Measurements from ENCODE around the gene TNFRSF21.

DNA sequence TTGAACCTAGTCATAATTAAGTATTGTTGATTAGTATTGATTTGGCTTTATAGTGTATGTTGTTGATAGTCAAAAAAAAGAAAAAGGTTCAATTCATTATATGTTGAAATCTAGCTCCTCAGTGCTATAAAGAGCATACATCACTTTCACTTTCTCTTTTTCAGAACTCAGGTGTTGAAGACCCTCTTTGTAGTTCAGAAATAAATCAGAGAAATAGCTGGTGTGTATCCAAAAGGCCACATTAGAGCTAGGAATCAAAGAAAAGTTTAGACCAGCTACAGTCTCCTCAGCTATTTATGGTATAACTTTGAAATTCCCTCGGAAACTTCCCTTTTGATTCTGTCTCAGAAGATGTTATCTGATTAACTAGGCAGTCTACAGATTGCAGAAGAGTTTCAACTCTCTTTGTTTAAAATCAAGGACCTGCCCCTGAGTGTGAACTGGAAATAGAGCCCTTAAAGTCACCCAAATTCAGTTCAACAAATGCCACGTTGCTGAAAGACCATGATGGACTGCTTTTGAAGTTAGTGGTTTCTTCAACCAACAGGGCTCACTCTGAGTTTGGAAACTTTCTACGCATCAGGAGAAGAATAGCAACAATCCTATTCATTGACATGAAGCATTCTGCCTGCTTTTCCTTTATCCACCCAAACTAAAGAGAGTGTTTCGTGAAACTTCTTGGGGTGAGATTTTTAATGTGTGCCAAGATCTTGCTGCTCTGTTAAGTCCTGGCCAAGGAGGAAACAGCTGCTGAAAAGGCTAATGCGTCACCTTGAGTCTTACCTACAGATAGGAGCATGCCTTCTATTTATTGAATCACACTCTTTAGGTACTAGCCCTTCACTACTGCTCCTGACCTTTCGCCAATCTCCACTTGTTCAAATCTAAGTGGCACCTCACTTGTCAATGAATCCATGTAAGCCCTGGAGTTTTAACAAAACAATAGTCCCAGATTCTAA lies 111.7 kb downstream of the TNFRSF21 start:
- TF ChIP-seq, protein P1, sequence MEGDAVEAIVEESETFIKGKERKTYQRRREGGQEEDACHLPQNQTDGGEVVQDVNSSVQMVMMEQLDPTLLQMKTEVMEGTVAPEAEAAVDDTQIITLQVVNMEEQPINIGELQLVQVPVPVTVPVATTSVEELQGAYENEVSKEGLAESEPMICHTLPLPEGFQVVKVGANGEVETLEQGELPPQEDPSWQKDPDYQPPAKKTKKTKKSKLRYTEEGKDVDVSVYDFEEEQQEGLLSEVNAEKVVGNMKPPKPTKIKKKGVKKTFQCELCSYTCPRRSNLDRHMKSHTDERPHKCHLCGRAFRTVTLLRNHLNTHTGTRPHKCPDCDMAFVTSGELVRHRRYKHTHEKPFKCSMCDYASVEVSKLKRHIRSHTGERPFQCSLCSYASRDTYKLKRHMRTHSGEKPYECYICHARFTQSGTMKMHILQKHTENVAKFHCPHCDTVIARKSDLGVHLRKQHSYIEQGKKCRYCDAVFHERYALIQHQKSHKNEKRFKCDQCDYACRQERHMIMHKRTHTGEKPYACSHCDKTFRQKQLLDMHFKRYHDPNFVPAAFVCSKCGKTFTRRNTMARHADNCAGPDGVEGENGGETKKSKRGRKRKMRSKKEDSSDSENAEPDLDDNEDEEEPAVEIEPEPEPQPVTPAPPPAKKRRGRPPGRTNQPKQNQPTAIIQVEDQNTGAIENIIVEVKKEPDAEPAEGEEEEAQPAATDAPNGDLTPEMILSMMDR (conservative IDR thresholded peaks at IDR 0.05; ENCODE audit: low read length): no peak
- TF ChIP-seq EZH2phosphoT487 (IDR thresholded peaks at IDR 0.05; ENCODE audit: borderline replicate concordance, low read depth, low read length): no peak
